Fibroblast of mammary gland (primary cell): ENCODE measurements around the gene ARHGAP1.
"Not testable (repeated sequence)": the region's sequence is repeated elsewhere in the genome, so short reads cannot be mapped to it uniquely, and the experiment has no call there.

Source experiments
- DNase-seq: peaks from one replicate; pipeline ENCODE4 v3.0.0-alpha.2; 2010; ENCODE audit warnings: low read depth
- H3K4me3 ChIP-seq: 2 replicates; pipeline ENCODE4 v1.5.1; 2011; ENCODE audit warnings: low read depth, mild to moderate bottlenecking, low read length, moderate library complexity; ENCODE audit not compliant: control insufficient read depth
- TF ChIP-seq, protein P1 (sequence below): conservative IDR thresholded peaks from 2 replicates; pipeline ENCODE4 v1.5.1; 2011; ENCODE audit warnings: low read depth, low read length, inconsistent platforms; ENCODE audit not compliant: control insufficient read depth, insufficient read depth

Gene ARHGAP1

DNA sequence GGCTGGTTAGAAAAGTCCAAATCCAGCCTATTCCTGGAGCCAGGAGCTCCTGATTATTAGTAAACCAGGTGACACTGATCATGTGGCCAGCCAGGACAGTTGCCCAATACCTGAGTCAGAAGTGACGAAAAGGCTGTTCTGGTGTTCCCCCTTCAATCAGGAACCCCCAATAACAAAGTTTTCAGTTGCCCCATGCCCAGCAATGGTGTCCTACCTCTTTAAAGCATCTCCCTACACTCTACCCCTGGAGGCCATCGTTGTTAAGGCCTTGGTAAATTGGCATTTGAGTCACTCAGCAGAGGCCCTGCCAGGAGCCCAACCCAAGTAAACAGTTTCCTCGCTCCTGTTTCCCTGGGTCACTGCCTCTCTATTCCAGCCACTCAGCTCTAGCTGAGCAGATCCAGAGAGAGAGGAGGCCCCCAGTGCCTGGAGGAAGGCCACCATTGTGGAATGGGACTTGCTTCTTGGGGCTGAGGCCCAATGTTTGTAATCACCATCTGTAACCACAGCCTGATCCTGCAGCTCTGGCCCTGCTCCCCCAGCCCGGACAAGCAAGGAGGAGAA, 25.0 kb downstream of the ARHGAP1 start:
- H3K4me3 ChIP-seq = no peak overlapping the region
- DNase-seq = peak; percentile 72
- TF ChIP-seq, protein P1, sequence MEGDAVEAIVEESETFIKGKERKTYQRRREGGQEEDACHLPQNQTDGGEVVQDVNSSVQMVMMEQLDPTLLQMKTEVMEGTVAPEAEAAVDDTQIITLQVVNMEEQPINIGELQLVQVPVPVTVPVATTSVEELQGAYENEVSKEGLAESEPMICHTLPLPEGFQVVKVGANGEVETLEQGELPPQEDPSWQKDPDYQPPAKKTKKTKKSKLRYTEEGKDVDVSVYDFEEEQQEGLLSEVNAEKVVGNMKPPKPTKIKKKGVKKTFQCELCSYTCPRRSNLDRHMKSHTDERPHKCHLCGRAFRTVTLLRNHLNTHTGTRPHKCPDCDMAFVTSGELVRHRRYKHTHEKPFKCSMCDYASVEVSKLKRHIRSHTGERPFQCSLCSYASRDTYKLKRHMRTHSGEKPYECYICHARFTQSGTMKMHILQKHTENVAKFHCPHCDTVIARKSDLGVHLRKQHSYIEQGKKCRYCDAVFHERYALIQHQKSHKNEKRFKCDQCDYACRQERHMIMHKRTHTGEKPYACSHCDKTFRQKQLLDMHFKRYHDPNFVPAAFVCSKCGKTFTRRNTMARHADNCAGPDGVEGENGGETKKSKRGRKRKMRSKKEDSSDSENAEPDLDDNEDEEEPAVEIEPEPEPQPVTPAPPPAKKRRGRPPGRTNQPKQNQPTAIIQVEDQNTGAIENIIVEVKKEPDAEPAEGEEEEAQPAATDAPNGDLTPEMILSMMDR = peak; percentile 20

DNA sequence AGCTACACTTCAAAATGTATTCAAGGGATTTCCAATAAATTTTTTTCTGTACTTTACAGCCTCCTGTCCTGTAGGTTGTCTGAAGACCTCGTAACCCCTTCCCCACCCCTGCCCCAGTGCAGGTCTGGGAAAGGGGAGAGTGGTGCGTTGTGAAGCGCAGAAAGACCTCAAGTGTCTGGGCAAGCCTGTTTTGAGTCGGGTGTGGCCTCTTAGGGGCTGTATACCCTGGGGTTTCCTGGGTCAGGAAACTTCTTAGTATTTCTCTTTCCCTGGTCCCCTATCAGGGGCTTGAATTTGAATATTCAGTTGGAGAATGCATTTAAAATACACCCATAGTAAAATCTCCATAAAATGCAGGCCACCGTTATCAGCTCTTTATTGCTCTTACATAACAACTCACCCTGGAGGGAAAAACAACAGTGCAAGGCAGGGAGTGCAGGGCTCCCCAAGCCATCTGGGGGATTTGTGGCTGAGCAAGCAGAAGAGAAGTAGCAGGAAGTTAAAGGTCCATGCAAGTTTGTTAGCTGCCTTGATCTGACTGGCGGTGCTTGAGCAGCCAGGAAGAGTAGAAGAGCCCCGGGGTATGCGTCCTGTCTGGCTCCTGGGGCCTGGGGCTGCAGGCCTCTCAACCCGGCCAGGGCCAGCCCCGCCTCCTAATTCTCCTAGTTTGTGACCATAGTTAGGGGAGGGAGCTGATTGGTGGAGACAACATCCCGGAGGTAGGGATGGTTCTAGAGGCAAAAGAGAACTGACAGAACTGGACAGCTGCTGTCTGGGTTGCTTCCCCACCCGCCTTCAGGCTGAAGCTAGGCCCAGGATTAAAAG, 25.7 kb downstream of the ARHGAP1 start:
- TF ChIP-seq, protein P1 = no peak
- no peak overlapping the region for H3K4me3 ChIP-seq
- DNase-seq = no peak

DNA sequence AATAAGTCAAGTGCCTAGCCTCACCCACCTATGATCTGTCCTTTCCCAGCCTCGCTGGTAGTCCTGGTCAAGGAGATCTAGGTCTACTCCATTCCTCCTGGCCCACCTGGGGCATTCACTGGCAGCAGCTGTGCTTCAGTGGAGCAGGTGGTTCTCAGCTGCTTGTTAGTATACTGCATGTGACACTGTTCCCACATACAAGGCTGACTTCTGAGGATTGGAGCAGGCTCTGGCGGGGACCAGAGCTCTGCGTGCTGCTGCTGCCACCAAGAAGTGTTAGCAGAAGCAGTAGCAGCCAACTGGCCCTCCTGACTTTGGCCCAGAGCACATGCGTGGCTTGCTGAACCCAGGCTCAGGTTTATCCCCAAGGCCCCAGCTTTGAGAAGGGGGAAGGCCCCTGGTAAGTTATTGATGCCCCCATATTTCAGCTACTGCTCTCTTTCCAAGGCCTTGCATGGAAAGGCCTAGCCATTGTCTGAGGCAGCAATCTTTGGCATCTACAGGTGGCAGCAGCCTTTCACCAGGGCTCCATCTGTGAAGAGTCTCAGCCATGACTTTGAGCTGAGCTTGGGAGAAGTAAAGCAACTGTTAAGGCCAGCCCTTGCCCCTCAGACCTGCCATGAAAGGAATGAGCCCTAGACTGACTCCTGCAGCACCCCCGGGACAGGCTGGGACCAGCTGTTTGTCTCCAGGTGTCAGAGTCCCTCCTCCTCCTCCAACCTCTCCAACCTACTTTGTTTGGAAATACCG, 26.5 kb downstream of the ARHGAP1 start:
- TF ChIP-seq, protein P1 = no peak
- no peak overlapping the region for H3K4me3 ChIP-seq
- DNase-seq = no peak

DNA sequence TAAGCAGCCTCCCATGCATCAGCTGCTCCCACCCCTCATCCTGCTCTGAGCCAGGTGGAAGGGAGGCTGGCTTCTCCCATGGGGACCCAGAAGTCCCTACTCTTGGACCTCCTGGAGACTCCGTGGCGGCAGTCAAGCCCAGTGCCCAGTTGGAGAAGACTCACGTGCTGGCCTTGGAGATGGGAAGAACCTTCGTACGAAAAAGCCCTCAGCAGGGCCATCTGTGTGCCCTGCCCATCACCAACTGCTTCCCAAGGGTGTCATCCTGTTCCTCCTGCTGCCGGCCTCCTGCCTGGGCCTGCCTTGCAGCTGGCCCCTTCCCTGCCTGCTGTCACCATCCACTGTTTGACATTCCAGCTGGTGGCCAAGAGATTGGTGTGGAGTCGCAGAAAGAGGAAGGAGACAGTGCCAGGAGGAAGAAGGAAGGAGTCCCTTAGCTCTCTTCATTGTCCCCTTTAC, 28.0 kb downstream of the ARHGAP1 start:
- no peak for DNase-seq
- TF ChIP-seq, protein P1 = no peak

DNA sequence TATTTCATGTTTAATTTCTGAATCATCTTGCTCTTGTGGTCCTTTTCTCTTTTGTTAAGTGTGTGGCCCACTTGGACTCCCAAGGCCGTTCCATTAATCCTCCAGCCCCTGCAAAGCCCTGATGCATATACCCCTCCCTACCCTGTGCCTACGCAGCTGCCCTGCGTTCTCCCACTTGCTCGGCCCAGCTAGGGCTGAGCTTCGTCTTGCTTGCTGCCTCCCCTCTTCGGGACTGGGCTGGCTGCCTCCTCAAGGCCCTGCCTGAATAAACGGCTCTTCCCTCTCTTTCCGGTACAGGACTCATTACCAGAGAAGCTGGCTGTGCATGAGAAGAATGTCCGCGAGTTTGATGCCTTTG, 28.5 kb downstream of the ARHGAP1 start:
- TF ChIP-seq, protein P1 = no peak
- no peak for DNase-seq
- H3K4me3 ChIP-seq = no peak overlapping the region

More for the DNA sequence above, 28.0 kb downstream of the ARHGAP1 start:
- no peak overlapping the region for H3K4me3 ChIP-seq

DNA sequence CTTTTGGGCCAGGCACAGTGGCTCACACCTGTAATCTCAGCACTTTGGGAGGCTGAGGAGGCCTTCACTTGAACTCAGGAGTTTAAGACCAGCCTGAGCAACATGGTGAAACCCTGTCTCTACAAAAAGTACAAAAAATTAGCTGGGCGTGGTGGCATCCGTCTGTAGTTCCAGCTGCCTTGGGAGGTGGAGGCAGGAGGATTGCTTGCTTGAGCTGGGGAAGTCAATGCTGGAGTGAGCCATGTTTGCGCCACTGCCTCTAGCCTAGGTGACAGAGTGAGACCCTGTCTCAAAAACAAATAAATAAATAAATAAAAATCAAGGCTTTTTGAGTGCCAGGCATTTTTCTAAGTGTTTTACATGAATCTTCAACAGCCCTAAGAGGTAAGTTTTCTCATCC, 29.9 kb downstream of the ARHGAP1 start:
- not testable (repeated sequence) for H3K4me3 ChIP-seq, DNase-seq

DNA sequence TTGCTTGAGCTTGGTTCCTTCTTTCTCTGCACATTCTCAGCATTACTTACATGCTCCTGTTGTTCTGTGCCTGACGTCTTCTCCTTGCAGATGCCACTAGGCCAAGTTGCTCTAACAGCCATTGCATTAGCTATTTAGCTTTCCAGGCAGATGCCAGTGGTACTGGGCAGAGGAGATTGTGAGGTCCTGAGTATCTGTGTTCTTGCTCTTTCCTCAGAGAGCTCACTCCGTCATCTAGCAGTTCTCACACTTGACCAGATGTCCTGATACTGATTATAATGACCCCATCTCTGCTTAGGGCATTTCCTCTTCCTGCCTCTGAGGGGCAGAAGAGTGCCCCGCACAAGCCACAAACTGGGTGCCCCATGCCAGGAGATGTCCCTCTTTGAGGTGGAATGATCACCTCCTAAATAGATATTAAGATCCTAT, 30.7 kb downstream of the ARHGAP1 start:
- no peak for DNase-seq
- TF ChIP-seq, protein P1 = peak; percentile 37
- H3K4me3 ChIP-seq = no peak overlapping the region
